ENCODE results near the gene CSTPP1. TPM values are rescaled to one million over a fixed set of nuclear protein-coding genes. Genes with fewer than 3 reads are reported as not detected.
A peak's percentile ranks its signal among the peaks of the same experiment; 100 is the strongest.

CSTPP1 gene
- total RNA-seq, 4 donors from 2014 or later = 4.3 to 8.1 (median 6.4) TPM

GRCh38 chr11:47147250-47147649 is 210.7 kb downstream of the CSTPP1 start:
- intact Hi-C loops (cut with DNase I; ENCODE audit: low total_unique reads) = no loop called here
- no peak overlapping the region for H3K4me3 ChIP-seq
- ATAC-seq (no peak), DNase-seq (no peak)
- TF ChIP-seq POLR2A (IDR thresholded peaks at IDR 0.05) (no peak), CTCF (IDR thresholded peaks at IDR 0.05 in 4 of 5, conservative IDR thresholded peaks at IDR 0.05 in 1 of 5) (no peak)
- peaks cover 18 to 19% of the 10 kb centered on the region in 2 donors for H3K4me1 ChIP-seq
- no peak overlapping the region for H3K27ac ChIP-seq
- no peaks in the 10 kb centered on the region for H3K27me3 ChIP-seq
- H3K36me3 ChIP-seq = no peaks in the 10 kb centered on the region
- in situ Hi-C loops (cut with MboI; ENCODE audit: low sequenced_read_pairs in 4 of 4) = no loop called here
- H3K9me3 ChIP-seq = no peaks in the 10 kb centered on the region

GRCh38 chr11:47147681-47148080 is 211.1 kb downstream of the CSTPP1 start:
- intact Hi-C loops (cut with DNase I; ENCODE audit: low total_unique reads) = no loop called here
- in situ Hi-C loops (cut with MboI; ENCODE audit: low sequenced_read_pairs in 4 of 4) = no loop called here
- H3K36me3 ChIP-seq = no peaks in the 10 kb centered on the region
- DNase-seq = no peak
- ATAC-seq = no peak
- no peak overlapping the region for H3K27ac ChIP-seq
- H3K4me1 ChIP-seq = peaks cover 15 to 18% of the 10 kb centered on the region in 2 donors
- H3K27me3 ChIP-seq = no peaks in the 10 kb centered on the region
- TF ChIP-seq CTCF (IDR thresholded peaks at IDR 0.05 in 4 of 5, conservative IDR thresholded peaks at IDR 0.05 in 1 of 5) (no peak), POLR2A (IDR thresholded peaks at IDR 0.05) (no peak)
- H3K4me3 ChIP-seq = no peak overlapping the region
- no peaks in the 10 kb centered on the region for H3K9me3 ChIP-seq

- in situ Hi-C loops (cut with MboI; ENCODE audit: low sequenced_read_pairs in 4 of 4) = no loop called here
- TF ChIP-seq POLR2A (IDR thresholded peaks at IDR 0.05) (no peak), CTCF (IDR thresholded peaks at IDR 0.05 in 4 of 5, conservative IDR thresholded peaks at IDR 0.05 in 1 of 5) (no peak)
Measured at GRCh38 chr11:47148270-47148669, 211.7 kb downstream of the CSTPP1 start.

GRCh38 chr11:47148903-47149531 is 212.5 kb downstream of the CSTPP1 start:
- peak in 1 of 2 donors; percentile 51 for DNase-seq
- TF ChIP-seq CTCF (IDR thresholded peaks at IDR 0.05 in 4 of 5, conservative IDR thresholded peaks at IDR 0.05 in 1 of 5) (no peak), POLR2A (IDR thresholded peaks at IDR 0.05) (no peak)
- H3K9me3 ChIP-seq = no peaks in the 10 kb centered on the region
- no peaks in the 10 kb centered on the region for H3K36me3 ChIP-seq
- H3K27ac ChIP-seq = no peak overlapping the region
- in situ Hi-C loops (cut with MboI; ENCODE audit: low sequenced_read_pairs in 4 of 4) (no loop called here), intact Hi-C loops (cut with DNase I; ENCODE audit: low total_unique reads) (no loop called here)
- H3K27me3 ChIP-seq = no peaks in the 10 kb centered on the region
- H3K4me3 ChIP-seq = no peak overlapping the region
- peak; percentile 58 to 68 for ATAC-seq
- H3K4me1 ChIP-seq = peaks cover 21 to 23% of the 10 kb centered on the region in 2 donors

More at GRCh38 chr11:47148270-47148669, 211.7 kb downstream of the CSTPP1 start:
- intact Hi-C loops (cut with DNase I; ENCODE audit: low total_unique reads) = no loop called here
- Histone ChIP-seq H3K27me3 (no peaks in the 10 kb centered on the region), H3K4me1 (peaks cover 17 to 20% of the 10 kb centered on the region in 2 donors), H3K36me3 (no peaks in the 10 kb centered on the region), H3K9me3 (no peaks in the 10 kb centered on the region), H3K27ac (peak overlapping the region in 1 of 4 donors; percentile 33), H3K4me3 (no peak overlapping the region)
- DNase-seq (no peak), ATAC-seq (no peak)

Data from gastrocnemius medialis (tissue), 4 donors.